Tibial nerve (tissue), 4 donors: ENCODE results near the gene CEP19. TPM values are rescaled to one million over a fixed set of nuclear protein-coding genes. Genes with fewer than 3 reads are reported as not detected.

ENCODE experiments used
- DNase-seq, 2 donors: peaks; one replicate each; pipeline ENCODE4 v3.0.0-alpha.2; 2019; ENCODE audit warnings: low spot score in 2 of 2
- H3K27ac ChIP-seq, 4 donors: fragments of 200-600 bp; sonication (generic) in 3 of 4; one replicate each; pipeline ENCODE4 v1.5.1; 2017 to 2019; ENCODE audit warnings: mild to moderate bottlenecking in 1 of 4
- H3K27me3 ChIP-seq, 2 donors: fragments of 200-600 bp; sonication (generic) in 1 of 2; one replicate each; pipeline versions ENCODE4 v1.5.1 to v1.6.0; 2017 to 2019
- H3K36me3 ChIP-seq, 3 donors: fragments of 200-600 bp; sonication (generic); one replicate each; pipeline ENCODE4 v1.5.1; 2018 to 2019
- H3K4me1 ChIP-seq, 4 donors: fragments of 200-600 bp; sonication (generic) in 3 of 4; one replicate each; pipeline ENCODE4 v1.5.1; 2017 to 2019
- H3K4me3 ChIP-seq, 4 donors: fragments of 200-600 bp; sonication (generic) in 3 of 4; one replicate each; pipeline ENCODE4 v1.5.1; 2017 to 2019; ENCODE audit warnings: mild to moderate bottlenecking in 1 of 4, moderate library complexity in 1 of 4
- H3K9me3 ChIP-seq, 4 donors: fragments of 200-600 bp; sonication (generic) in 3 of 4; one replicate each; pipeline ENCODE4 v1.5.1; 2017 to 2019
- CTCF ChIP-seq, 5 experiments: fragments of 200-600 bp in 3 of 5; fragments of 450-650 bp in 2 of 5; sonication (generic) in 3 of 5; IDR thresholded peaks; one replicate each; pipeline ENCODE4 v1.5.1; 2016 to 2019; ENCODE audit warnings: antibody characterized with exemption in 5 of 5, mild to moderate bottlenecking in 3 of 5, moderate library complexity in 2 of 5
- EP300 ChIP-seq, 2 donors: sonication (generic); formaldehyde crosslinking; IDR thresholded peaks; one replicate each; pipeline ENCODE4 v1.6.1; 2017; ENCODE audit warnings: antibody characterized with exemption in 2 of 2, mild to moderate bottlenecking in 1 of 2
- POLR2A ChIP-seq, 2 donors: fragments of 450-650 bp; IDR thresholded peaks; one replicate each; pipeline ENCODE4 v1.6.1; 2017; ENCODE audit warnings: antibody characterized with exemption in 2 of 2, mild to moderate bottlenecking in 2 of 2, moderate library complexity in 2 of 2
- WGBS, 2 donors: methylation state at CpG; one replicate each; pipeline ENCODE4 v1.1.5; 2018; 5-methylcytosine and 5-hydroxymethylcytosine counted together
- total RNA-seq, 4 donors: library from RNA; depleted of rRNA; stranded (reverse); fragments of >200 nt; gene quantifications; one replicate each; pipeline ENCODE4 v1.1.0, GENCODE V29; 2016

CEP19 gene
- total RNA-seq, 4 donors from 2014 or later: 1.8 to 4.0 (median 3.2) TPM

GRCh38 chr3:196677353-196677752 lies 34.7 kb downstream of the CEP19 start:
- Histone ChIP-seq H3K4me1 (no peaks in the 10 kb centered on the region), H3K4me3 (no peak overlapping the region), H3K9me3 (no peaks in the 10 kb centered on the region), H3K36me3 (no peaks in the 10 kb centered on the region), H3K27ac (no peak overlapping the region), H3K27me3 (peaks cover 0 to 6% of the 10 kb centered on the region in 2 donors)
- TF ChIP-seq EP300 (IDR thresholded peaks at IDR 0.05): no peak
- TF ChIP-seq POLR2A (IDR thresholded peaks at IDR 0.05): no peak
- TF ChIP-seq CTCF (IDR thresholded peaks at IDR 0.05): no peak
- DNase-seq: no peak
- 53 to 54% methylated on average over 1 of the region's 1 CpG for WGBS, 2 donors

- no peak overlapping the region for H3K4me3 ChIP-seq
- TF ChIP-seq POLR2A (IDR thresholded peaks at IDR 0.05): no peak
- no peak for TF ChIP-seq EP300 (IDR thresholded peaks at IDR 0.05)
- TF ChIP-seq CTCF (IDR thresholded peaks at IDR 0.05): no peak
- WGBS, 2 donors: 79 to 81% methylated on average over 3 of the region's 3 CpGs
Observed at GRCh38 chr3:196673632-196674031, 38.4 kb downstream of the CEP19 start.

GRCh38 chr3:196670339-196670738 lies 41.7 kb downstream of the CEP19 start:
- Histone ChIP-seq H3K27ac (no peak overlapping the region), H3K27me3 (no peaks in the 10 kb centered on the region), H3K36me3 (no peaks in the 10 kb centered on the region), H3K9me3 (no peaks in the 10 kb centered on the region), H3K4me1 (peaks cover 0 to 15% (median 0%) of the 10 kb centered on the region in 4 donors), H3K4me3 (no peak overlapping the region)
- no peak for DNase-seq
- TF ChIP-seq CTCF (IDR thresholded peaks at IDR 0.05): no peak
- peak in 1 of 2 donors; percentile 60 for TF ChIP-seq EP300 (IDR thresholded peaks at IDR 0.05)
- TF ChIP-seq POLR2A (IDR thresholded peaks at IDR 0.05): no peak
- WGBS, 2 donors: 11 to 13% methylated on average over 6 of the region's 6 CpGs

More at GRCh38 chr3:196673632-196674031, 38.4 kb downstream of the CEP19 start:
- no peak for DNase-seq
- no peaks in the 10 kb centered on the region for H3K36me3 ChIP-seq
- H3K4me1 ChIP-seq: peaks cover 0 to 4% (median 0%) of the 10 kb centered on the region in 4 donors
- no peaks in the 10 kb centered on the region for H3K27me3 ChIP-seq
- no peaks in the 10 kb centered on the region for H3K9me3 ChIP-seq
- no peak overlapping the region for H3K27ac ChIP-seq

- no peak for DNase-seq
Observed at GRCh38 chr3:196667056-196667825, 44.8 kb downstream of the CEP19 start.

More at GRCh38 chr3:196667056-196667825, 44.8 kb downstream of the CEP19 start:
- TF ChIP-seq POLR2A (IDR thresholded peaks at IDR 0.05) (no peak), CTCF (IDR thresholded peaks at IDR 0.05) (no peak), EP300 (IDR thresholded peaks at IDR 0.05) (no peak)
- 86 to 91% methylated on average over 14 of the region's 14 CpGs for WGBS, 2 donors
- no peak overlapping the region for H3K27ac ChIP-seq
- no peaks in the 10 kb centered on the region for H3K9me3 ChIP-seq
- peaks cover 0 to 15% (median 0%) of the 10 kb centered on the region in 4 donors for H3K4me1 ChIP-seq
- no peaks in the 10 kb centered on the region for H3K27me3 ChIP-seq
- H3K36me3 ChIP-seq: no peaks in the 10 kb centered on the region
- H3K4me3 ChIP-seq: no peak overlapping the region
